Myometrial cell (primary cell): Measurements from ENCODE around the gene ACCSL. TPM values are rescaled to one million over a fixed set of nuclear protein-coding genes. Genes with fewer than 3 reads are reported as not detected.

Source experiments
- total RNA-seq: library from RNA; depleted of rRNA; stranded (reverse); fragments of >200 nt; gene quantifications from 2 replicates; pipeline ENCODE4 v1.2.3, GENCODE V29; 2015

Gene ACCSL
- not detected in 2 replicates for total RNA-seq

DNA sequence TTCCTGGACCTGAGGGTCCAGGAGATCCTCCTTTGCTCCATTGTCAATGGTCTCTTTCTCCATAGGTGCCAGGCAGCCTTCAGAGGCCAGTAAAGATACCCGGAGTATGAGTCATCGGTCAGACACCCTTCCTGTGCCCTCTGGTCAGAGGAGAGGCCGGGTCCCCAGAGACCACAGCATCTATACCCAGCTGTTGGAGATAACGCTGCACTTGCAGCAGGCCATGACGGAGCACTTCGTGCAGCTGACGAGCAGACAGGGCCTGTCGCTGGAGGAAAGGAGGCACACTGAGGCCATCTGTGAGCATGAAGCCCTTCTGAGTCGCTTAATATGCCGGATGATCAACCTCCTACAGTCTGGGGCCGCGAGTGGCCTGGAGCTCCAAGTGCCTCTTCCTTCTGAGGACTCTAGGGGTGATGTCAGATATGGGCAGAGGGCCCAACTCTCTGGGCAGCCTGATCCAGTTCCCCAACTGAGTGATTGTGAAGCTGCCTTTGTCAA, at the start of gene ACCSL:
TSS of gene ACCSL (plus strand) at position 51 of the 501 bp plus-strand sequence. CDS start at position 107, 56 bp downstream.

DNA sequence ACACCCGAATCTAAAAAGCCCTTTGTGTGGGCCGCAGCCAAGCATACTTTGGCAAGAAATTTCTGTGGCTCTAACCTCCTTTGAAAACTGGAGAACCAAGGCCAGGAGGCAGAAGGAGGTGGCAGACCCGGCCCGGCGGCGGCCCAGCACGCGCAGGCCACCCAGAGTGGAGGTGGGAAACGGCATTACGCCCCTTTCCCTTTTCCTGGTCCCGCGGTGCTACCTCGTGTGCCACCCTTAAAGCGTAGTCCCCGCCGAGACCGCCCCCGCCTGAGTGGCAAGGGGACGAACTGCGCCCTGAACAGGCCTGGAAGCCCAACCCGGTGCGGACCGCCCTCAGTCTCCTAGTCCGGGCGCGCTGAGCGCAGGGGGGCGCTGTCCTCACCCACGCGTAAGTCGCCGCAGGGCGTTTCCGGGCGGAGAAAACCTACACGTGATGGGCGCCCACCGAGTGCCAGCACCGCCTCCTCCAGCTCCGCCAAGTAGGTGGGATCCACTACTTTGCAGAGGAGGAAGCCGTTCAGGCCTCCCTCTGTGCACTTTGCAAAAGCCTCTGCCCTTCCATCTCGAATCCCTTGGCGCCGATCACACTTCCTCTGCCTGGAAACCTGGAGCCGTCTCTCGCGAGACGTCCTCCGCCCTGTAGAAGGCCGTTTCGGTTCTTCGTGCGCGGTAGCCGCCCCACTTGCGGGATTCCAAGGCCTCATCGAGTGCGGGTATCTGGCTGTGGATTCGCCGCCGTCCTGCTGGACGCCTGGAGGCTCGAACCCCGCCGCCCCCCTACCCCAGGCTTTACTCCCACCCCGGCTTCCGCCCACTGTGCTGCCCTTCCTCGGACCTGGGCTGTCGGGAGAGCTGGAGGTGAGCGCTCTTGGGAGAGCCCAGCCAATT, 18.3 kb downstream of the ACCSL start, which contains the start of gene ACCS:
TSS of gene ACCS (plus strand) at position 430 of the 891 bp plus-strand sequence. CDS start 1,358 bp downstream, outside the sequence.

DNA sequence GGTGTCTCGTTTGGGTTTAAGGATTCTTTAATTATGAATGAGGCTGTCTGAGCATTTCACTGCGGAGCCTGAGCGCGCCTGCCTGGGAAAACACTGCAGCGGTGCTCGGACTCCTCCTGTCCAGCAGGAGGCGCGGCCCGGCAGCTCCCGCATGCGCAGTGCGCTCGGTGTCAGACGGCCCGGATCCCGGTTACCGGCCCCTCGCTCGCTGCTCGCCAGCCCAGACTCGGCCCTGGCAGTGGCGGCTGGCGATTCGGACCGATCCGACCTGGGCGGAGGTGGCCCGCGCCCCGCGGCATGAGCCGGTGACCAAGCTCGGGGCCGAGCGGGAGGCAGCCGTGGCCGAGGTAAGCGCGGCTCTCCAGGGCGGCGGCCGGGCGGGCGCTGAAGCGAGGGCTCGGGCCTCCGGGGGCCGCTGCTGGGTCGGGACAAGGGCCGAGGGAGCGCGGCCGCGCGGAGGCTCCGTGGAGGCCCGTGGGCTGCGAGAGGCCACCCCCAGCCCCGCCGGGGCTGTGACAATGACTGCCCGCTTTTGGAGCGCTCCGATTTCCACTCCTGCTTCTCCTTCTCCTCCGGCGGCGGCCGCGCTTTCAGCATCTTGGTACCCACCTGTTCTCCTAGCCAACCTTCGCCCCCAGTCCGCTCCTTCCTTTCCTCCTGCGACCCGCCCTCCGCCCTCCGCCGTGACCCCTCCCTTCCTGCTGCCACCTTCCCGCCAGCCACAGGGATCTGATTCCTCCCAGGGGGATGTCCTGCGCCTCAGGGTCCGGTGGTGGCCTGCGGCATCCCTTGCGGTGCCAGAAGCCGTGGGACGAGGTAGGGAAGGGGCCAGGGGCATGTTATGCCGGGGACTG, 48.0 kb downstream of the ACCSL start, which contains the start of gene EXT2:
TSS of gene EXT2 (plus strand) at position 173 of the 854 bp plus-strand sequence. CDS start 12,035 bp downstream, outside the sequence.

Other genes with a start within 250 kb of the ACCSL start
- 31.4 and 54.1 TPM in 2 replicates for gene ALKBH3, start 167.2 kb upstream of the ACCSL start, total RNA-seq
- gene C11orf96, start 105.3 kb upstream of the ACCSL start, total RNA-seq = 0.35 TPM in 1 of 2 replicates, not detected in the other
- gene ACCS, start 18.3 kb downstream of the ACCSL start, total RNA-seq = 2.9 and 5.1 TPM in 2 replicates
- 134 and 135 TPM in 2 replicates for gene EXT2, start 47.7 kb downstream of the ACCSL start, total RNA-seq